SK-N-SH treated with all-trans-retinoic acid at 6 μM for 48 hours (cell line): Measurements from ENCODE around the gene DFFB.

Source experiments
- ATAC-seq: fragments of 200-7000 bp; cut with Tn5 transposase; 3 replicates; pipeline ENCODE4 v1.9.1; 2020; ENCODE audit warnings: mild to moderate bottlenecking, moderate library complexity
- ARNTL ChIP-seq: fragments of 450-650 bp; formaldehyde crosslinking; IDR thresholded peaks from 2 replicates; pipeline ENCODE4 v1.5.0; 2020; ENCODE audit warnings: low read depth, mild to moderate bottlenecking, moderate library complexity, borderline replicate concordance
- BACH2 ChIP-seq: fragments of 250-450 bp; sonication (Bioruptor Pico); IDR thresholded peaks from 2 replicates; pipeline ENCODE4 v1.9.0; 2021; ENCODE audit warnings: mild to moderate bottlenecking, borderline replicate concordance
- CREB5 ChIP-seq: fragments of 250-450 bp; sonication (Bioruptor Pico); IDR thresholded peaks from 2 replicates; pipeline ENCODE4 v1.5.1; 2020; ENCODE audit warnings: low read depth, mild to moderate bottlenecking, moderate library complexity
- CSRNP3 ChIP-seq: fragments of 250-450 bp; sonication (Bioruptor Pico); IDR thresholded peaks from 2 replicates; pipeline ENCODE4 v1.5.1; 2021; ENCODE audit warnings: mild to moderate bottlenecking, moderate library complexity
- ESRRG ChIP-seq: fragments of 250-450 bp; sonication (Bioruptor Pico); IDR thresholded peaks from 2 replicates; pipeline ENCODE4 v1.6.1; 2021; ENCODE audit warnings: mild to moderate bottlenecking
- GLIS3 ChIP-seq: fragments of 250-450 bp; sonication (Bioruptor Pico); IDR thresholded peaks from 2 replicates; pipeline ENCODE4 v1.5.0; 2020; ENCODE audit warnings: mild to moderate bottlenecking, moderate library complexity
- ISL1 ChIP-seq: fragments of 250-450 bp; sonication (Bioruptor Pico); IDR thresholded peaks from 2 replicates; pipeline ENCODE4 v2.1.2; 2022; ENCODE audit warnings: mild to moderate bottlenecking, moderate library complexity
- OSR1 ChIP-seq: fragments of 250-450 bp; sonication (Bioruptor Pico); IDR thresholded peaks from 2 replicates; pipeline ENCODE4 v1.8.0; 2022; ENCODE audit warnings: moderate library complexity, mild to moderate bottlenecking, inconsistent platforms
- PATZ1 ChIP-seq: fragments of 250-450 bp; sonication (Bioruptor Pico); IDR thresholded peaks from 2 replicates; pipeline ENCODE4 v1.8.0; 2020; ENCODE audit warnings: mild to moderate bottlenecking, moderate library complexity, borderline replicate concordance
- PPARA ChIP-seq: fragments of 250-450 bp; sonication (Bioruptor Pico); IDR thresholded peaks from 2 replicates; pipeline ENCODE4 v1.5.0; 2020; ENCODE audit warnings: mild to moderate bottlenecking, borderline replicate concordance
- RARB ChIP-seq: fragments of 250-450 bp; sonication (Bioruptor Pico); IDR thresholded peaks from 2 replicates; pipeline ENCODE4 v1.8.0; 2021; ENCODE audit warnings: mild to moderate bottlenecking, moderate library complexity
- SNAI2 ChIP-seq: fragments of 250-450 bp; sonication (Bioruptor Pico); IDR thresholded peaks from 2 replicates; pipeline ENCODE4 v1.5.0; 2020; ENCODE audit warnings: mild to moderate bottlenecking, moderate library complexity
- TCF4 ChIP-seq: fragments of 250-450 bp; sonication (Bioruptor Pico); IDR thresholded peaks from 2 replicates; pipeline ENCODE4 v1.8.0; 2021; ENCODE audit warnings: mild to moderate bottlenecking, moderate library complexity, borderline replicate concordance
- TOX ChIP-seq: fragments of 250-450 bp; sonication (Bioruptor Pico); IDR thresholded peaks from 2 replicates; pipeline ENCODE4 v1.8.0; 2021; ENCODE audit warnings: mild to moderate bottlenecking, moderate library complexity, borderline replicate concordance
- TSHZ2 ChIP-seq: fragments of 250-450 bp; sonication (Bioruptor Pico); IDR thresholded peaks from 2 replicates; pipeline ENCODE4 v1.5.0; 2020; ENCODE audit warnings: mild to moderate bottlenecking, moderate library complexity
- ZC3H10 ChIP-seq: fragments of 250-450 bp; sonication (Bioruptor Pico); IDR thresholded peaks from 2 replicates; pipeline ENCODE4 v1.5.1; 2021; ENCODE audit warnings: mild to moderate bottlenecking, moderate library complexity
- ZFP3 ChIP-seq: fragments of 250-450 bp; sonication (Bioruptor Pico); IDR thresholded peaks from 2 replicates; pipeline ENCODE4 v1.5.0; 2020; ENCODE audit warnings: mild to moderate bottlenecking, moderate library complexity
- ZFP30 ChIP-seq: fragments of 450-650 bp; formaldehyde crosslinking; IDR thresholded peaks from 2 replicates; pipeline ENCODE4 v1.5.0; 2022; ENCODE audit warnings: mild to moderate bottlenecking, moderate library complexity
- ZNF565 ChIP-seq: fragments of 450-650 bp; formaldehyde crosslinking; conservative IDR thresholded peaks from 2 replicates; pipeline ENCODE4 v1.5.0; 2020; ENCODE audit warnings: low read depth, mild to moderate bottlenecking, moderate library complexity
- ZNF70 ChIP-seq: fragments of 450-650 bp; formaldehyde crosslinking; IDR thresholded peaks from 2 replicates; pipeline ENCODE4 v1.5.0; 2020; ENCODE audit warnings: mild to moderate bottlenecking, moderate library complexity
- ZNF8 ChIP-seq: fragments of 450-650 bp; formaldehyde crosslinking; IDR thresholded peaks from 2 replicates; pipeline ENCODE4 v1.5.0; 2020; ENCODE audit warnings: mild to moderate bottlenecking, moderate library complexity

Gene DFFB

GRCh38 chr1:3907031-3907534, 49.8 kb downstream of the DFFB start:
- TF ChIP-seq TOX (CRISPR knock-in tag), result no peak
- ATAC-seq, result no peak

- no peak for ATAC-seq
- TF ChIP-seq ZFP3 (CRISPR knock-in tag) (no peak), RARB (no peak), OSR1 (no peak), TOX (CRISPR knock-in tag) (no peak), ESRRG (CRISPR knock-in tag) (no peak), GLIS3 (CRISPR knock-in tag) (no peak), ZNF70 (no peak), ZNF565 (no peak), BACH2 (CRISPR knock-in tag) (no peak), TSHZ2 (CRISPR knock-in tag) (no peak), PATZ1 (no peak), ZNF8 (CRISPR knock-in tag) (no peak), ZFP30 (CRISPR knock-in tag) (no peak)
These were observed 50.4 kb downstream of the DFFB start for GRCh38 chr1:3907621-3908165.

GRCh38 chr1:3908886-3909517, 51.7 kb downstream of the DFFB start:
- no peak for ATAC-seq
- TF ChIP-seq ZFP30 (CRISPR knock-in tag), result no peak
- TF ChIP-seq TOX (CRISPR knock-in tag), result no peak
- TF ChIP-seq OSR1, result no peak
- TF ChIP-seq ESRRG (CRISPR knock-in tag), result no peak
- TF ChIP-seq ZNF8 (CRISPR knock-in tag), result no peak
- TF ChIP-seq CREB5 (CRISPR knock-in tag), result no peak
- no peak for TF ChIP-seq CSRNP3
- TF ChIP-seq PPARA (CRISPR knock-in tag), result no peak
- TF ChIP-seq ARNTL (CRISPR knock-in tag), result no peak
- TF ChIP-seq ZNF70, result no peak
- TF ChIP-seq ZC3H10 (CRISPR knock-in tag), result no peak
- no peak for TF ChIP-seq ZFP3 (CRISPR knock-in tag)
- TF ChIP-seq SNAI2 (CRISPR knock-in tag), result no peak
- no peak for TF ChIP-seq TCF4 (CRISPR knock-in tag)
- TF ChIP-seq ISL1 (CRISPR knock-in tag), result no peak
- no peak for TF ChIP-seq ZNF565
- TF ChIP-seq PATZ1, result no peak
- no peak for TF ChIP-seq GLIS3 (CRISPR knock-in tag)
